GM21576 (cell line): Measurements from ENCODE around the gene NLRC5.
"Not testable (repeated sequence)": the region's sequence is repeated elsewhere in the genome, so short reads cannot be mapped to it uniquely, and the experiment has no call there.

ENCODE experiments used
- ATAC-seq: cut with Tn5 transposase; IDR thresholded peaks from one replicate; pipeline ENCODE4 v1.9.1; 2021; ENCODE audit warnings: mild to moderate bottlenecking, moderate library complexity; ENCODE audit not compliant: unreplicated experiment

The NLRC5 gene

GRCh38 chr16:56999409-57000270 is 10.3 kb downstream of the NLRC5 start:
- ATAC-seq: peak; percentile 14

GRCh38 chr16:57000271-57001025 is 11.1 kb downstream of the NLRC5 start:
- ATAC-seq: peak; percentile 57

DNA sequence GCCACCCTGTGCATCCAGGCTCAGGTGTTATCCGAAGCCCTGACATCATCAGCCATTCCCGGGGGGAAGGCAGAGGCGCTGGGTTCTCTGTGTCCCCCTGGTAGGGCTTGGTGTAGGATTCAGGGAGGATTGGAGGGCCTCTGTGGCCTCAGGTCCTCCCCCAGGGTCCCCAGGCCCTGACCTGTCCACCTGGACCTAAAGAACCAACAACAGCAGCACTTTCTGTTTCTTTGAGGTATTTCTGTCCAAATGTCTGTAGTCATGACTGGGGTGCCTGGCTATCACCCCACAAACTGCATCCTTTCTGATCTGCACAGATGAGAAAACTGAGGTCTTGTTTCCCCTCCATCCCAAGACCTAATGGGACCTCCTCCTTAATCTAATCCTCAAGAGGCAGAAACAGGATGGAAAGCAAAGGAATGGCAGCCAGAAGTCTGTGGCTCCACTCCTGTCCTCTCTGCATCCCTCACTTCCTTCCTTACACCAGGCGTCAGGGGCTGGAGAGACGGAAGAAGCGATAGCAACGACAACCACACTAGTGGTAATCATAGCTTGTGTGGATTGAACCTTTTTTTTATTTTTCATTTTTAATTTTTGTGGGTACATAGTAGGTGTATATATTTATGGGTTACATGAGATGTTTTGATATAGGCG is 11.8 kb downstream of the NLRC5 start:
- no peak for ATAC-seq

GRCh38 chr16:57003439-57004386 is 14.4 kb downstream of the NLRC5 start:
- no peak for ATAC-seq

DNA sequence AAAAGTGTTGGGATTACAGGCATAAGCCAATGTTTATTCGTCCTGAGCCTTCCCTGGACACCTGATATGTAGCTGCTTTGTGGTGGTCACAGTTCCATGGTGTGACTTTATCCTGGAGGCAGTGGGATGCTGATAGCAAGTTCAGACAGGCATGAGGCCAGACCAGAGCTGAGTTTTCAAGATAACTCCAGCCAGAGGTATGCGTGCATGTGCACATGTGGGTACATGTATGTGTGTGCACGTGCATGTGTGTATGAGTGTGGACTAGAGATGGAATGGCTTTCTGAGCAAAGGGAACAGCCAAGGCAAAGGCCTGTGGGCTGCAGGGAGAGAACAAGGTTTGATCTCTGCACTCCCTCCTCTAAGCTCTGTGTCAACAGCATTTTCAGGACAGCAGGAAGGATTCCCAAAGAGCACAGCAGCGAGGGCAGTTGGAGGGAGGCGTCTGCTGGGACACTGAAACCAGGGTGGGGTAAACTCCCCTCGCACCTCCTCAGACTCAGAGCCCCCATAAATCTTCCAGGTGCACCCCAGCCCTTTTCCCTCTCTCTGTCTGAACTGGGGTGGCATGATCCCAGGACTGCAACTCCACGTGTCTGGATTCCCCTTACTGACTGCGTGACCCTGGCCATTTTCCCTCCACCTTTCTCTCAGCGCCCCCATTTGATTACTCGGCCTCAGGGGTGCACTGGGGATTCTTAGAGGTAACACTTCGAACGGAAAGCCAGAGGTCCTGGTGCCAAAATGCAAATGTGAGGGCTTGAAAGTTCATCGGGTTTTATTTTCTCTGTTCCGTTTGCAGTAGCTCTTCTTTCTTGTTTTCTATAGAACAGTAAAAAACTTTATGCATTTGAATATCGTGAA is 15.3 kb downstream of the NLRC5 start:
- ATAC-seq: no peak

- not testable (repeated sequence) for ATAC-seq
These were observed 16.2 kb downstream of the NLRC5 start for GRCh38 chr16:57005597-57005996.

- ATAC-seq: no peak
These were observed 17.7 kb downstream of the NLRC5 start for GRCh38 chr16:57007050-57007449.

- ATAC-seq: no peak
These were observed 18.2 kb downstream of the NLRC5 start for GRCh38 chr16:57007530-57007929.

GRCh38 chr16:57008440-57008839 is 19.1 kb downstream of the NLRC5 start:
- no peak for ATAC-seq

DNA sequence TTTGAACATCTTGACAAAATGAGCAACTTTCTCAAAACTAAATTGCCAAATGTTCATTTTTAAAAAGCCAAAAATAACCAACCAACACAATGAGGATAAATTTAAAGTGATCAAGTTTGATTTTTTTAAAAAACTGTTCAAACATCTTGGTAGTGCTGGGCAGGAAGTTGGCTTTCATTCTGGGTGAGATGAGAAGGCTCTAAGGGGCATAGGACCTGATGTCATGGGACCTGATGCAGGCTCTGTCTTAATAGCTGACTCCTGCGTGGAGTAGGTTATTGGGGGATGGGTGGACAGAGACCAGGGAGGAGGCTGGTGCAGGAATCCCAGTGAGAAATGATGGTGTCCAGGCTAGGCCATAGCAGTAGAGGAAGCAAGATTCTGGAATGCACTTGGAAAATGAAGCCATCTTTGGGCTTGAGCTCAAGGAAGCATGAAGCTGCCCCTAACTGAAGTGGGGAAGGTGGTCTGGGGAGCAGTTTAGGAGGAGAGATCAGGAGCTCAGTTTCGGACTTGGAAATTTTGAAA is 20.4 kb downstream of the NLRC5 start:
- ATAC-seq: no peak

DNA sequence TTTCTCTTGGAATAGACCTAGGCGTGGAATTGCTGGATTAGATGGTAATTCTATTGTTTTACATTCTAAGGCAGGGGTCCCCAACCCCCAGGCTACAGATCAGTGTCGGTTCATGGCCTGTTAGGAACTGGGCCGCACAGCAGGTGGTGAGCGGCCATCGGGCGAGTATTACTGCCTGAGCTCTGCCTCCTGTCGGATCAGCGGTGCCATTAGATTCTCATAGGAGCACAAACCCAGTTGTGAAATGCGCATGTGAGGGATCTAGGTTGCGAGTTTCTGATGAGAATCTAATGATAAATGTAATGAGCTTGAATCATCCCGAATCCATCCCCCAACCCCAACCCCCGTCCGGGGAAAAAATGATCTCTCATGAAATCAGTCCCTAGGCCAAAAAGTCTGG is 23.0 kb downstream of the NLRC5 start:
- no peak for ATAC-seq

DNA sequence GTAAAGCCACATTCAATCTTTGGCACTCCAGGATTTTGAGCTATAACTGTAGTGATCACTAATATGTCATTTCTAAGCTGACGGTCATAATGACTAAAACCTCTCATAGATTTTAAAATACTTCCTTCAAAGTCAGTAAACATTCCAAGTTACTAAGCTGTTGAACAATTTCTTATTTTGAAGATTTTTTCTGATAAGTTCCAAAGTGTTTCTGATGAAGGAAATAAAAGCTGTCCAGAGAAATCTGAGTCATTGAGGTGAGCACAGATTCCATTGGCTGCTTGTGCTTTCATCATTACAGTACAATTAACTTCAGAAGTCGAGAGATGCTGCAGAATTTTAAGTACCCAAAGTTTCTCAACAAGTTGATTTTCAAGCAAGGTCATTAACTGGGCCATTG is 23.9 kb downstream of the NLRC5 start:
- ATAC-seq: no peak

DNA sequence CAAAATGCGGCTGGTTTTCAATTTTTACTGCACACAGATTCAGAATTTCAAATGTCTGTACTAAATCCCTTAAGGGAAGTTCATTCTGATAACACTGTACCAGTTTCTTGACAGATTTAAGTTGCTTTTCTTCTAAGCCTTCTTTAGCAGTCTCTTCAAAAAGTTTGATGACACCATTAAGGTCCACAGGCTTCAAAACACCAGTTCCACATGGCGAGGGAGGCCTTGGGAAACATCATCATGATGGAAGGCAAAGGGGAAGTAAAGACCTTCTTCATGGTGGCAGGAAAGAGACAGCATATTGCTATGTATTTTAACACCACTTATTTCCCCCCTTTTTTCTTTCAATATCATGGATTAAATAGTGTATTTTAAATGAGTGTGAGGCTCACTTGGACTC is 24.5 kb downstream of the NLRC5 start:
- ATAC-seq: no peak

GRCh38 chr16:57016301-57016700 is 26.9 kb downstream of the NLRC5 start:
- ATAC-seq: no peak

- no peak for ATAC-seq
These were observed 27.5 kb downstream of the NLRC5 start for GRCh38 chr16:57016831-57017230.

DNA sequence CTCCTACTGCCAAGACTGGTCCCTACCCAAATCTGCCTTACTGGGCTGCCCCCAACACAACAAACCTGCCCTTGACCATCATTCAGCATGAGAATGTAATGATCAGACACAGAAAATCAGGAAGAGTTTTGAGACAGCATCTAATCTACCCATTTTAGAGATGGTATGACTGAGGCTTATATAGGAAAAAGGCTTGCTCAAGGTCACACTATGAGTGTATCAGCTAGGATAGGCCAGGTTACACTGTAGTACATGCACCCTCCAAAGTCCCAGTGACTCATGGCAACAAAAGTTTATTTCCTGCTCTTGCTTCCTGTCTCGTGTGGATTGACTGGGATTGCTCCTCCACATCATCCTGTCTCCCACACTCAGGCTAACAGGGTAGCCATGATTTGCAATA is 27.9 kb downstream of the NLRC5 start:
- ATAC-seq: no peak

DNA sequence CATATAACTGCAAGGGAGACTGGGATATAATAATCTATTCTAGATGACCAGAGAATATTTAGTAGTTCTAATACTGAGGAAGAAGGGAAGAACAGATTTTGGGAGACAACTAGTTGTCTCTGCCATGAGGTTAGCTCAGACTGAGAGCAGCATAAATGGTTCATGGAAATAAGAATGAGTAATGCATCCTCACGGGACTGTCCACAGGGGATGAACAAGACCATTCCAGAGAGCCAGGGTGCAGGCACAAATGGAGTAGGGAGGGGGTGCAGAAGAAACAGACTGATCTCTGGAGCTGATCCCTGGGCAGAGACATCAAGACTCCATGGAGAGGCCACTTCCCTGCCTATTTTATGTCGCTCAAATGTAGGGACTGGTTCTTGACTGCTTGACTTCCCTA is 30.4 kb downstream of the NLRC5 start:
- no peak for ATAC-seq

DNA sequence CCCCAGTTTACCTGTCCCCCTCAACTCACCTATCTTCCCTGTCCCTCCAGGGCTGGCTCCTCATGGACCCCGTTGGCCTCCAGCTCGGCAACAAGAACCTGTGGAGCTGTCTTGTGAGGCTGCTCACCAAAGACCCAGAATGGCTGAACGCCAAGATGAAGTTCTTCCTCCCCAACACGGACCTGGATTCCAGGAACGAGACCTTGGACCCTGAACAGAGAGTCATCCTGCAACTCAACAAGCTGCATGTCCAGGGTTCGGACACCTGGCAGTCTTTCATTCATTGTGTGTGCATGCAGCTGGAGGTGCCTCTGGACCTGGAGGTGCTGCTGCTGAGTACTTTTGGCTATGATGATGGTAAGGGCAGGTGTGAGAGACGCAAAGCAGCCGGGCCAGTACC is 31.3 kb downstream of the NLRC5 start:
- no peak for ATAC-seq

DNA sequence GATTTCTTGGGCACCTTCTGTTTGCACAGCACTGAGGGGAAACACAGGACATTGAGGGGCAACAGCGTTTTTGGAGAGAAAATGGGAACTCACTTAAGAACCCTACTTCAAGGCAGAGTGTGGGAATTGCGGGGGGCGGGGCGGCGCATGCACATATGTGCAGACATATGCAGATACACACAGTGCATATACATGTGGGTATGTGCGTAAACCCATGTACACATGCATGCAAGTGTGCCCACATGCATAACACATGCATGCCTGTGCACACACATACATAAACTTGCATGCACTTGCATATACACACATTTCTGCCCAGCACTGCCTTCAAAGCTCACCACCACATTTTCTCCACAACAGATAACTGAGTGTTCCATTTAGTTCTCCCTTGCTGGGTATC is 32.4 kb downstream of the NLRC5 start:
- ATAC-seq: no peak
